GM21737 (cell line): ENCODE measurements around the gene LUC7L3.

ENCODE experiments used
- ATAC-seq: cut with Tn5 transposase; IDR thresholded peaks from one replicate; pipeline ENCODE4 v1.9.1; 2021; ENCODE audit warnings: mild to moderate bottlenecking, moderate library complexity; ENCODE audit not compliant: unreplicated experiment

LUC7L3 gene

GRCh38 chr17:50749245-50749644 lies 29.8 kb downstream of the LUC7L3 start:
- no peak for ATAC-seq

GRCh38 chr17:50754521-50754920 lies 35.1 kb downstream of the LUC7L3 start:
- no peak for ATAC-seq

GRCh38 chr17:50758524-50758923 lies 39.1 kb downstream of the LUC7L3 start:
- ATAC-seq, result no peak

GRCh38 chr17:50758989-50759544 lies 39.7 kb downstream of the LUC7L3 start:
- ATAC-seq, result no peak

- ATAC-seq, result no peak
Measured at GRCh38 chr17:50762177-50762576, 42.8 kb downstream of the LUC7L3 start.

- ATAC-seq, result no peak
Measured at GRCh38 chr17:50763716-50764475, 44.5 kb downstream of the LUC7L3 start.

GRCh38 chr17:50764734-50765149 lies 45.3 kb downstream of the LUC7L3 start:
- ATAC-seq, result no peak

GRCh38 chr17:50765454-50766221 lies 46.2 kb downstream of the LUC7L3 start:
- no peak for ATAC-seq

GRCh38 chr17:50766222-50767023 lies 47.0 kb downstream of the LUC7L3 start:
- ATAC-seq, result no peak

GRCh38 chr17:50767030-50767429 lies 47.6 kb downstream of the LUC7L3 start:
- ATAC-seq, result no peak

- ATAC-seq, result no peak
Measured at GRCh38 chr17:50767446-50767845, 48.0 kb downstream of the LUC7L3 start, which contains the start of gene ANKRD40CL. ANKRD40CL (minus strand) TSS chr17:50767518; CDS start chr17:50766913, 605 bp downstream.

GRCh38 chr17:50768346-50768761 lies 49.0 kb downstream of the LUC7L3 start:
- ATAC-seq, result no peak

GRCh38 chr17:50769884-50770283 lies 50.5 kb downstream of the LUC7L3 start:
- ATAC-seq, result no peak

GRCh38 chr17:50770346-50770745 lies 50.9 kb downstream of the LUC7L3 start:
- ATAC-seq, result no peak

- peak; percentile 87 for ATAC-seq
Measured at GRCh38 chr17:50771991-50772785, 52.8 kb downstream of the LUC7L3 start.

- no peak for ATAC-seq
Measured at GRCh38 chr17:50774225-50774803, 54.9 kb downstream of the LUC7L3 start.

- ATAC-seq, result no peak
Measured at GRCh38 chr17:50775926-50776325, 56.5 kb downstream of the LUC7L3 start.

- no peak for ATAC-seq
Measured at GRCh38 chr17:50778471-50778870, 59.1 kb downstream of the LUC7L3 start.

GRCh38 chr17:50778988-50779387 lies 59.6 kb downstream of the LUC7L3 start:
- ATAC-seq, result no peak
